CD4-positive, alpha-beta T cell treated with Interleukin-15 for 1 hour (primary cell): Measurements from ENCODE around the gene AGPAT2.

Experiments
- DNase-seq: peaks from one replicate; pipeline ENCODE4 v3.0.0-alpha.2; 2020

The AGPAT2 gene

DNA sequence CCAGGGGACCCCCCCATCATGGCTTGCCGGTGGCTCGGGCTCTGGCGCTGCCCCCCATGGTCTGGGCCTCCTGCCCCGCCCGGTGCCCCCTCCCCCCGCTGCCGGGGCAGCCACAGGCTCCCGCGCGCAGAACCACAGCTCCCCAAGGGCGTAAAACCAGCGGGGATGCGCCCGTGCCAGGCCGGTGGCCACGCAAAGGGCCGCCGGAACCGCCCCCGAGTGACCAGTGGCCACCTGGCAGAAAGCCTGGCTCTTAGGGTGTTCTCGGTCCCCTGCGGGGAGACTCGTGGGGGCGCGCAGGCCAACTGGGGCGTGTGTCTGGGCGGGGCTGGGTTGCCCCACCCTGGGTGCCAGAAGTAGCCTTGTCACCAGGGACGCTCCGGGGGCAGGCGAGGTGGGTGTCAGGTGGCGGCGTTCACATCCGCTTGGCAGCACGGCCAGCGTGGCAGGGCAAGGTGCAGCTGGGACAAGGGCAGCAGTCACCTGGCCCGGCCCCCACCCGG, 515 bp upstream of the AGPAT2 start:
- DNase-seq: no peak

DNA sequence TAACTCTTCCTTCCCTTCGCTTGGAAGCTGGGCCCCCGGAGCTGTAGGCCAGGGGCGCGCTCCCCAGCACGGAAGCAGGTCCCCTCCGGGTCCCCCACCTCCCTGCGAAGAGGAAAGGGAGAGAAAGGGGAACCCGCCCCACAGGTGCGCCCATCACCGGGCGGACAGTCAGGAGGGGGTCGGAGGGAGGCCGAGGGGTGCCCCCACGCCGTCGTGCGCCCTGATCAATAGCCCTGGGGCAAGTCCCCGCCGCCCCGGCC, 793 bp downstream of the AGPAT2 start:
- no peak for DNase-seq

DNA sequence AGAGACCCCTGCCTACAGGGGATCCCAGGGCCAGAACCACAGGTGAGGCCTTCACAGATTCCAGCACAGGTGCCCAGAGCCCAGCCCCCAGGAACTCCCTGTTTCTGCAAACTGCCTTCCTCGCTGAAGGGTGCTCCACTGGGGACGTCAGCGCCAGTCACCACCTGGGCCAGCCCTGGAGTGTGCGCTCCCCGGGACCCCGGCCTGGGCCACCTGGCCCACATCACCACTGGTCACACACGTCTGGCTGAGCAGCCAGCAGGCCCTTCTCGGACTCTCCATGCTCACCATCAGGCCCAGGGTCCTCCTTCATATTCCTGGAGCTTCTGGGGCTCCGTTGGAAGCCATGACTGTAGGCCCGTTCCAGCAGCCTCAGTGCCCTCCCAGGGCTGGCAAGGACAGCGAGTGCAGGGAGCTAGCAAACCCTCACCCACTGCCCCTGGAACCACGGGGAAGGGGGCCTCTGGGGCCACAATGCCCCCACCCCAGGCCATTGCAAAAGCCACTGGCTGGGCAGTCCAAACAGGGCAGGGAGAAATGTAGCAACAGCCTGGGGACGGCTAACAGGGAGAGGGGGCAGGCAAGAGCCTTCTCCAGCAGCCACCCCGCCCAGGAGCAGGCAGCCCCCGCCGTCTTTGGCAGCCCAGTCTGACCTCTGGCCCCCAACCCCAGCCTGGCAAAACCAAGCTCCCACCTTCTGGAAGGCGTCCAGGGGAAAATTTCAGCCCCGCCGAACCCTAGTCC, 1.3 kb downstream of the AGPAT2 start:
- DNase-seq: no peak

DNA sequence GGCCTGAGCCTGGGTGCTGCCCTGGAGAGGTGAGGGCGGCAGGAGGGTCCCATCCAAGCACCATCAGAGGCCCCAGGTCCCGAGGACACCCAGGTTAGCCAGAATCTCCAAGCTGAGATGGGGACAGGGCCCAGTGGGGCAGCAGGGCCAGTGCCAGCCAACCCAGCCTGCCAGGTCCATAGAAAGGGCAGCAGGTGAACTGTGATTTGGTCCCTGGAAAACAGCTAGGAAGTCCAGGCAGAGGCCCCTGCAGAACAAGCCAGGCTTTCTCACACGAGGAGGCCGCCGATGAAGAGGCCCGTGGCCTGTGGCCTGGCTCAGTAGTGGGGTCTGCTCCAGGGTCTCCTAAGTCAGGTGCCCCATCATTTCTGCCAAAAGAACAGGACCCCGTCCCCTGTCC, 2.0 kb downstream of the AGPAT2 start:
- DNase-seq: no peak

DNA sequence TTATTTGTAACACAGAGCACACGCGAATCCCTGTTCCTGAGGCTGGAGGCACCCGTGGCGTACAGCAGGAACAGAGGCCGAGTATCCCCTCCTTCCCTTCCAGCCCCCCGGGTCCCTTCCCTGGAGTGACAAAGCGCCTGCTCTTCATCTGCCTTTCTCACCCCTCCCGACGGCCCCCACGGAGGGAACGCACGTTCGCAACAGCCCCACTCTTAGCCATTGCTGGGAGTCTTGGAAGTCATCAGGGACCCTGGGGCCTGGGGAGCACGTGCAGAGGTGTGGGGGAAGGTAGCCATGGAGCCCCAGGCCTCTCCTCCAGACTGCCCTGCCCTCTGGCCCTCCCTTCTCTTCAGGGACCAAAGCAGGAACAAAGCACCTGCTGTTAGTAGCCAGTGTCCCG, 2.5 kb downstream of the AGPAT2 start:
- DNase-seq: no peak

DNA sequence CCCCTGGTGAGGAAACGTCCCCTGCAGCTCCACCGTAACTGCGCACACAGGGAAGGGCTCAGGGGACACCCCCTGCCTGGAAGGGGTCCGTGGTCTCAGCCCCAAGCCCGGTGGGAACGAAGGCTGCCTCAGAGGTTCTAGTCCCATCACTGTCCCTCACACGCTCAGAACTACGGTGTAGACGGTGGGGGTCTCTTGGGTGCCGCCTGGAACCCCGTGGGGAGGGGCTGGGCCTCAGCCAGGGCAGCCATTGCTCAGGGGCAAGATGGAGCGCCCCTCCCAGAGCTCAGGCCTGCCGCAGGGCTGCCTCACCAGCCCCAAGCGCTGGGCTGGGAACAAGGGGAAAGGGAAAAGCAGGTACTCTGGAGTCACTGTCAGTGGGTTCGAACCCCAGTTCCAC, 2.9 kb downstream of the AGPAT2 start:
- no peak for DNase-seq

DNA sequence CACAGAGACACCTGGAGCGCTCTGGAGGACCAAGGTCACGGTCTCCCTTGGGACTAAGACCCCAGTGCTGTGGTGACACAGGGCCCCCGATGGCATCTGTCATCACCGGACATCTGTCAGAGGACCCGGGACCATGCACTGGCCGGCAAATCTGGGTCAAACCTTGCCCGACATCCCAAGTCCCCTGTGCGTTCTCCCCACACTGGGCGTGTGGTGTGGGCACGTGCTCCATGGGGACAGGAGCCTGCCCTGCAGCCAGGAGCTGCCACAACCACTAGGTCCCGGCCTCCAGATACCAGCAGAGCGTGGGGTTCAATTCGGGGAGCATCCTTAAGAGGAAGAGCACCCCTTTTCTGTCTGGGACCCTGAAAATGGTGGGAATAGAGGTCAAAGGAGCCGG, 3.5 kb downstream of the AGPAT2 start:
- no peak for DNase-seq

DNA sequence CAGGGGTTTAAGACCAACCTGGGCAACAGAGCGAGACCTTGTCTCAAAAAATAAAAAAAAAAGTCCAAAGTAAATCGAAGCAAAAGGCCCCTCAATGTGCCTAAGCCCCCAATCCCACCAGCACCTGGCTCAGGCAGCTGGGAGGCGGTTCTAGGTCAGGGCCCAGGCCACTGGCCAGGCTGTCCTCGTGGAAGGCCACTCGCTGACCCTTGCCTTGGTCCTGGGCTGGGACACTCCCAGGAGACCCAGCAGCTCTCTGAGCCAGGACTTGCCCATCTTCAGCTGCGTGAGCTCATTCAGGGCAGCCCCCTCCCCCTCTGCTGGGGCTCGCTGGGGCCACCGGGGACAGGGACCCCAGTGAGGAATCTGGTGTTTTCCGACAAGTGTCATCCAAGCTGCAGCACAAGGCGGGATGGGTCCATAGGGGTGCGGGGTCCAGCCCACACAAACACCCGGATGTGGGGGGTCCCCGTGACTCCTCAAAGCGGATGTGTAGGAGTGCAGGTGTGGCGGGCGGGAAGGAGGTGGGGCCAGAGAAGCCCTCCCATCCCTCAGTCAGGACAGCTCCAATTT, 4.0 kb downstream of the AGPAT2 start:
- no peak for DNase-seq

DNA sequence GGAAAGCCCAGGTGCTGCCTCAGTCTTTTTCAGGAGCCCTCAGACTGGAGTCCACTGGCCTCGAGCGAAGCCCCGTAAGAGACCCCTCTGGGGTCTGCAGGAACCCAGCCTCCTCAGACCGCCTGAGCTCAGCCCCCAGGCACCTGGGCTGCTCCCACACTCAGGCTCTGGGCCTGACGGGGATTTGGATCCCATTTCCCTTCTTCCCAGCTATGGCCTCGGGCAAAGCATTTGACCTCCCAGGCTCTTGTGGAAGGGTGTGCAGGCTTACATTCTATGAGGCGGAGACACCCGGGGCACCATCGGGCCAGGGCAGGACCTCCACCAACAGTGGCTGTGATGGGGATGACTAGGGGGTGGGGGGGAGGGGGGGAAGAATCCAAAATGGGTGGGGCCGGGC, 4.5 kb downstream of the AGPAT2 start:
- DNase-seq: no peak

DNA sequence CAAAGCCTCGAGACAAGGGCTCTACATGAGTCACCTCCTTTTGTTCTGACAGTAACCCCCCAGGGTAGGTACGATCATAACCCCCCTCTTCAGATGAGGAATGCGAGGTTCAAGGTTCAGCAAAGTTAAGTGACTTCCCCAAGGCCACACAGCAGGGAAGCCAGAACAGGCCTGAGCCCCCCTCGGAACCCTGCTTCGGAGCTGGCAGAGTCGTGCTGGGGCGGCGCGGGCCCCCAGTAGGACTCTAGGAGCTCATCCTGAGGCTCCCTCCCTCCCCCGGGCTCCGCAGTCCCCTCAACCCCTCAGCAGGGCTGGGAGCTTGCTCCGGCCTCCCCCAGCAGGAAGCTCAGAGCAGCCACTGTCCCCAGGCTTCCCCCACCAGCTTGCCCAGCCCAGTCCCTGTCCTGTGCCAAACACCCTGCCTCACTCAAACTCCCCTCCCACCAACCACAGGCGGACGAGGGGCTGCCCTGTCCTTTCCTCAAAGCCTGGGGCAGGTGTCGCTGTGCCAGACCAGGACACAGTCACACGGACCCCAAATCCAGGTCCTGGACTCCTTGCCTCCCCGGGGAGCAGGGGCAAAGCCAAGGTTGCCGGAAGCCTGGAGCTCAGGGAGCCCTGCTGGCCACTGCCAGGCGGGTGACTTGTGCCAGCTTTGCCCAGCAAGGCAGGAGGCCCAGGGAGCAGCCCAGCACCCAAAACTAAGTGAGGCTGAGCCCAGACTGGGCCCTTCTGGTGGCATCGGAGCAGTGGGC, 5.1 kb downstream of the AGPAT2 start:
- DNase-seq: no peak

DNA sequence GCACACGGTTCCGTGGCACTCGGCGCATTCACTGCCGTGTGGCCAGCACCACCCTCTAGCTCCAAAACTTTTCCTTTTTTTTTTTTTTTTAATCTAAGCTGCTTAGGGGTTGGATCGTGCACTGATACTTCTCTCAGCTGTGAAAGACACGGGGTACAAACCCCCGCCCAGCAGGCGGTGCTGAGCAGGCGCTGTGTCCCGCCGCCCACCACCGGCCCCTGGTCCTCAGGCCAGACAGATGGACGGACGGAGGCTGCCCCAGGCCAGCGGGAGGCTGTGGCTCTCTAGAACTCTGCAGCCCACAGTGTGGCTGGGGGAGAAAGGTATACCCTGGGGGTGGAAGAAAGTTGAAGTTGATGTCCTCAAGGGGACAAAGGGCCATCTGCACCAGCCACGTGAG, 6.2 kb downstream of the AGPAT2 start:
- no peak for DNase-seq

DNA sequence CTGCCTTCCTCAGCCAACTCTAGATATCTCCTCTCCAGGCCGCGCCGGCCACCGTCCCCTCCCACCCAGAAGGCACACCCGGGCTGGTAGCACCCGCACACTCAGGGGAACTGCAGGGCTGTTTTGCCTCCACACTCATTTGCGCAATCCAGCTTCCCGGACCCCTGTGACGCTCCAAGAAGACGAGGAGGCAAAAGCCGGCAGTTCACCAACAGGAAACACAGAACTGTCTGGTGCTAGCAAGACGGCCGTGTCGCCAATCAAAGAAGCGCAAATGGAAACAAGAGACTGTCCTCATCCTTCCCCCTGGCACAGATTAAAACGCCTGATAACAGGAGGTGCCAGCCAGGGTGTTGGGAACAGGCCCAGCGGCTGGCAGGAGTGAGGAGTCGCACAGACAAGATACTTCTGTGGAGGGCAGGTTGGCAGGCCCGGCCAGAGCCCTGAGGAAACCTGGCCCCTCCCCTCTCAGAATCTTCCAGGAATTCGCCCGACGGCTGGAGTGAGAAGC, 7.8 kb downstream of the AGPAT2 start:
- peak; percentile 50 for DNase-seq

DNA sequence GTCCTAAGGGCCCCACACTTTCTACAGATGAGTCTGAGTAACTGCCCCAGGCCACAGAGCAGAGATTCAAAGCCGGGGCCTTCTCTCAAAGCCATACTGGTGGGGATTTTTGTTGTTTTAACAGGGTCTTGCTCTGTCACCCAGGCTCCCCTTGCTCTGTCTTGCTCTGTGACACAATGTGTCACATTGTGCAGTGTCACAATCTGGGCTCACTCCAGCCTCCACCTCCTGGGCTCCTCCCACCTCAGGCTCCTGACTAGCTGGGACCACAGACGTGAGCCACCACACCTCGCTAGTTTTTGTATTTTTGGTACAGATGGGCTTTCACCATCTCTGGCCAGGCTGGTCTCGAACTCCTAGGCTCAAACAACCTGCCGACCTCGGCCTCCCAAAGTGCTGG, 8.6 kb downstream of the AGPAT2 start:
- DNase-seq: no peak

DNA sequence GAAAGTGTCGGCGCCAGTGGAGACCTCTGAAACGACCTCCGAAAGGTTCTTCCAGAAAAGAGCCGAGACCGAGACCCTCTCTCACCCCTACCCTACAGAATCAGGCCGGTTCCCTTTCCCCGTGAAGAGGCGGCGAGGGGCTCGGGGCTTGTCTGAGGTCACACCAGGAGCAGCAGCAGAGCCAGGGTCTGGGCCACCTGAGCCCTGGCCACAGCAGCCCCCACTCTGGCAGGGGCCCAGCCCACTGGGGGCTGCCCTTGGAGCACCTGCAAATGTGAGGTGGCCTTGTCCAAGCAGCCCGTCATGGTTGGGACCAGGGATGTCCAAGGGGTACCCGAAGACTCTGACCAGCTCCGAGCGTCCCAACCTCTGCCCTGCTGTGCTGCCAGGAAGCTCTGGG, 9.2 kb downstream of the AGPAT2 start:
- no peak for DNase-seq

DNA sequence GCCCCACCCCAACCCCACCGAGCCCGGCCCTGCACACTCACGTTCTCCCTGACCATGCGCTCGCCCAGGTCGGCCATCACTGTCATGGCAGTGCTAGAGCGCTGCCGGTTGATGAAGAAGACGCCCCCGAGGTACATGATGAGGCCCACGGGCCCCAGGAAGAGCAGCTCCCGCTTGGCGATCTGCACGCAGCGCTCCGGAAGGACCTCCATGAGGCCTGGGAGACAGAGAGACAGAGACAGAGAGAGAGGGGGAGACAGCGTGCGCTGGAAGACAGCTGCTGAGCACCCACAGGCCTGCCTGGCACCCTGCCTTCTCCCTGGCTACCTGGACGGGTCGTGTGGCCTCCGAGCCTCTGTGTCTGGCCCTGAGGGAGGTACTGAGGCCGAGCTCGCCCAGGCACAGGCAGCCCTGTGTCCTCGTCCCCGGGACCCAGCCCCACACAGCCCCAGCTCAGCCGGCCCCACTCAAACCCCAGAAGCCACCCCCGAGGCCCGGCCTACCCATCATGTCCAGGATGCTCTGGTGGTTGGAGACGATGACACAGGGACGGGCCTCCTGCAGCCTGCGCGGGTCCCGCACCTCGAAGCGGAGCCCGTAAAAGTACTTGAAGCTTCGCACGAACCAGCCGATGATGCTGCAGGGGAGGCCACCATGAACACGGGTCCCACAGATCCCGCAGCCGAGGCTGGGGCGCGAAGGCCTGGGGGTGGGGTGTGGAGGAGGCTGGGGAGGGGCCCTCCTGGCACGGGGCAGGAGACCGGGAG, 10.2 kb downstream of the AGPAT2 start:
- no peak for DNase-seq

DNA sequence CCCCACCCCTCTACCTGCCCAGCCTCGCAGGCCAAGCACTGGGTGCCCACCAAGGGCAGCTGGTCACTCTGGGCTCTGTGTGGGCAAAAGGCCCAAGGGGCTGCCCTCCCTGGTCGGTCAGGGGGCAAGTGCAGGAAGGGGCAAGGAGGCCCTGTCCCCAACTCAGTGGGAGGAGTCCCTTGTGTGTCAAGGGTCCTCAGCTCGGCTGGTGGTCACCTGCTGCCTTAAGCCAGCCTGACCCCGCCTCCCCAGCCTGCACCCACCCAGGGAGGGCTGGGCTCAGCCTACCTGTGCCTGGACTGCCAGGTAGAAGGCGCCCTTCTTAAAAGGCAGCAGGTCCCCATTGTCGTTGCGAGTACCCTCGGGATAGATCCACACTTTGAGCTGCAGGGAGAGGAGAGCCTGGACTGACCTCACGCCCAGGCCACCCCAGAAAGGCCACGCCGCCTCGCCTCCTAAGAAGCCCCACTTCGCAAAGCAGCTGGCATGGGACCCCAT, 10.9 kb downstream of the AGPAT2 start:
- no peak for DNase-seq

DNA sequence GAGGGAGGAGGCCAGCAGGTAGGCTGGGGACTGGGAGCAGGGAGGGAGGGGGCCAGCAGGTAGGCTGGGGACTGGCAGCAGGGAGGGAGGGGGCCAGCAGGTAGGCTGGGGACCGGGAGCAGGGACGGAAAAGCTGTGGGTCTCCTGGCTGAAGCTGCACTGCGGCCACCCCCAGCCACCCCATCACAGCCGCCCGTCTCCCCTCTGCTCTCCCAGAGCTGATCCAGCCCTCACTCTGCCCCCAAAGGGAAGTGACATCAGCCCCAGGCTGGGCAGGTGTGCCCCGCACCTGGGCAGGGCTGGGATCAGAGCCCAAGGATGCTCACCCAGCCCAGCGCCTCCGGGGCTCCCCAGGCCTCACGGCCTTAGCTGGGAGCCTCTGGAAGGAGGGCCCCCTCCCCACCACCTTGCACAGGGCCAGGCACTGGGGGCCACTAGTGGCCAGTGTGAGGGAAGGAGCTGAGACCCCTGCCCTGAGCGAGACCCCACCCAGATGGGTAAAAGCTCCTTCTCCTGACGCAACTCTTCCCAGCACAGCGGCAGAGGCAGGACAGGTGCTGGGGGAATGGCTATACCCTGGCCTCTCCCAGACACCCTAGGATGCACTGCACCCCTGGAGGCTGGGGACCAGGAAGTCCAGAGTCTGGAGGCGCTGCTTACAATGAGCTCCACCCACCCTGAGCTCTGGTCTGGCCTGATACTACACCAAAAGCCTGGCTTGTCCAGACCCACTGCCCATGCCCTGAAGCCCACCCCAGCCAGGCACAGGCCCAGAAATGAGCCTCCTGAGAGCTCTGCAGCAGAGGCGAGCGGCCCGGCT, 11.6 kb downstream of the AGPAT2 start:
- DNase-seq: no peak

DNA sequence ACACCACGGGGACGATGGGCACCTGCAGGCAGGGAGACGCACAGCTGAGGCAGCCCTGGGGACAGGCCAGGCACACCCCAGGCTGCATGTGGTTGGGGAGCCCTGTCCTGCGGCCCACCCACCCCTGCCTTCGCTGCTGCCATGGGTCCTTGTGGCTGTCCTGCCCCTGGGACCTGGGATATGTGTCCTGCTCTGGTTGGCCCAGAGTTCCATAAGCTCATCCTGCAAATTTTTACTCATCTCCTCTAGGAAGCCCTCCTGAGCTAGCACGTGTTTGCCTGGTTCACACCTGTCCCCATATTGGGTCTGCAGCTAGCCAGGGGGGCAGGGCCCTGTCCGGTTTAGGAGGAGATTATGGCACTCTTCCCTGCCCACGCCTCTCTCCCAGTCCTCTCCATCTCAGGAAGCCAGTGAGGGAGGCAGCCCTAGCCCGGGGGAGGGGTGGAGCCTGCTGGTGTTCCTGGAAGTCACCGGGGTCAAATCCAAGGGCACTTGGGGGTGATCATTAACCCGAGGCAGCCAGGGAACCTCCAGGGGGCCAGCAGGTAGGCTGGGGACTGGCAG, 12.4 kb downstream of the AGPAT2 start:
- no peak for DNase-seq

DNA sequence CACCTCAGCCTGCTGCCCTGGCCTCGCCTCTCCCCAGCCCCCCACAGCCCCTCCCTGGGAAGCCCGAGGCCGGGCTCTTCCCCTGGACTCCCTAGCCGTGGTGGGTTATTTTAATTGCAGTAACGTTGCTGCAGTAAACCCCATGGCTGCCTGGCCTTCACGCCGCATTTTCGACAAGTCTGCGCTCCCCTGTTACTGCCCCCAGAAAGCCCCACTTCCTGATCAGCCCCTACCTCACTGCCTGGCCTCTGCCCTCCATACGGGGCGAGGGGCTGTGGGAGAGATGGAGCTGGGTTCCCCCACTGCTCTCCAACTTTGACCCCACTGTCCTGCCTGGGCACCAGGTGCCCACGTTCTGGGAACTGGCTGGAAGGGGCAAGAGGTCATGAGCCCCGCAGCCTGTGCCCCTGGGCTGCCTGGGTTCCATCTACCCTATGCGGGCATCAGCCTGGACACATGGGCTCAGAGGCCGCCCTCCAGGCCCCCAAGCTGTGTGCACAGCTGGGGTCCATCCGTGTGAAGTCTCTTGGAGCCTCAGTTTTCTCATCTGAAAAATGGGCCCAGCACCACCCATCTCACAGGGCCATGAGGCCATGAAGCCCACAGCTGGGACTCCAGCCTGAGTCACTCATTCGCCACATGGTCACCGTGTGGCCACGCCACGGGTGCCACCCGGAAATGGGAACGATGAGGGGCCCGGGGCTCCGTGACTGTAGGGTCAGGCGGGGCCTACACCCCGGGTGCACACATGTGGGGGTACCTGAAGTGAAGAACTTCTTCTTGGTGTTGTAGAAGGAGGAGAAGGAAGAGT, 13.1 kb downstream of the AGPAT2 start:
- DNase-seq: no peak

DNA sequence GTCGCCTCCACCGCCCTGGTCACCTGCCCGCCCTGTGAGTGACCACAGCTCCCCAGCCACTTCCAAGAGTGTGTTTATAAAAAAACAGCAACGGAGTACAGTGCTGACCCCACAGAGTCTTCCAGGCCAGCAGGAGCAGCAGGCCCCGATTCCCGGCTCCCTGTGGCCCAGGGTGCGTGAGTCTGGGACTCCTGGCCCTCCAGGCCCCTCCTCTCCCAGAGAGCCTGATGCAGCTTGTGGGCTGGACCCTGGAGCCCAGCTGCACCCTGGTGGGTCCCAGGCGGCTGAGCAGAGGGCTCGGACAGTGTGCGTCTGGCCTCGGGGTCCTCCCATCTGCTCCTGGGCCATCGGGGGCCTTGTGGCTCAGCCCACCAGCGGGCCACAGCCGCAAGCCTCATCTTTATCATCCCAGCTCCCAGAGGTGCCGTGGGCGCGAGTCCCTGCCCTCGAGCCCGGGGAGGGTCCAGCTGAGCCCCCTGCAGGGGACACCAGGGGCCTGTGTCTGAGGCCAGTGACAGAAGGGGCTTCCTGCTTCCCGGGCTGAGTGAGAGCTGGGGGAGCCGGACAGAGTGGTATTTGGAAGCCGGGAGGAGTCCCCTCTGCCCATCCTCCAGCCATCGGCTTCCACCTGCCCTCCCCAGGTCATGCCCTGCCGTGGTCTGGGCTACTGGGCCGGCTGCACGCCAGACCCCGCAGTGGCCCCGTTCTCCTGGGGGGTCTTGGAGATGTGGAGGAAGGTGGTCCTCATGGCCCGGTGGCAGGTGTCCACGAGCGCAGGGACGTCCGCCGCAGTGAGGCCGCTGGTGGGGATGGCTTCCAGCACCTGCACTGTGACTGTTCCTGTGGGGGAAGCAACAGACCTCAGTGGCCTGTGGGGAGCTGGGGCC, 13.9 kb downstream of the AGPAT2 start:
- no peak for DNase-seq
